ENCODE measurements around the gene MRTFA.

MRTFA gene

GRCh38 chr22:40463017-40463631, 173.4 kb downstream of the MRTFA start:
- peak; percentile 11 to 27 for DNase-seq (ENCODE audit: low read depth in 2 of 2)

DNA sequence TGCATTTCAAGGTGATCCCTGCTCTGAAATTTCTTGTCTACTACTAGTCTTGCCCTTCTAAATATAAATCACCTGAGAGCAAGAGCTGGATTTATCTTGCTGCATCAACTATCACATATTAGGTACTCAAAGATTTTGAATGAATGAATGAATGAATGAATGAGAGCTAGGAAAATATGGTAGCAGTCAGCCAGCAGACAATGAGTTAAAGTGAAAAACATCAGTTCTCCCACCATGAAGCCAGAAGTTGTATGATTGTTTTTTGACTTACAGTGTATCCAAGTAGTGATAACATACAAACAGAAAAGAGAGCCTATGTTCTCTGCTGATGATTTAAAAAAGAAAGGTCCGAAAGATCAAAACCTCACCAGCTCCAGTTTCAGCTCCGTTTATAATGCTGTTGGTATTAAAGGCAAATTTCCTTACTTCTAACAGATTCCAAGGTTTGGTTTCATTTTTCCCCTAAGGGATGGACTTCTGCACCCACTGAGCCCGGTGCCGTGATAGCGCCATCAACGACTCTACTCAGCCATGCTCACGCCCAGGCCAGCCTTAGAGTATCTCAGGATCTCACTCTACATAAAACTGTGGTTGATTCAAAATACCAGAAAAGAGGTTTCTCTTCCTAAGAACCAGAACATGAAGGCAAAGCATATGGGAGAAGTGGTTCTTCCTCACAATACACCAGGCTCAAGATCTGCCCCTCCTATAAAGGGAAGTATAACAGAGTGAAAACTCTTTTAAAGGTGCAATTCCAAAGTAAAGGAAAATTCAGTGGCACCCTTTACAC, 174.1 kb downstream of the MRTFA start:
- peak in 1 of 2 donors; percentile 12 for DNase-seq (ENCODE audit: low read depth in 2 of 2)

GRCh38 chr22:40453671-40454070, 182.8 kb downstream of the MRTFA start:
- no peak for DNase-seq (ENCODE audit: low read depth in 2 of 2)

- DNase-seq (ENCODE audit: low read depth in 2 of 2), result no peak
Measured at GRCh38 chr22:40452730-40453487, 183.6 kb downstream of the MRTFA start.

DNA sequence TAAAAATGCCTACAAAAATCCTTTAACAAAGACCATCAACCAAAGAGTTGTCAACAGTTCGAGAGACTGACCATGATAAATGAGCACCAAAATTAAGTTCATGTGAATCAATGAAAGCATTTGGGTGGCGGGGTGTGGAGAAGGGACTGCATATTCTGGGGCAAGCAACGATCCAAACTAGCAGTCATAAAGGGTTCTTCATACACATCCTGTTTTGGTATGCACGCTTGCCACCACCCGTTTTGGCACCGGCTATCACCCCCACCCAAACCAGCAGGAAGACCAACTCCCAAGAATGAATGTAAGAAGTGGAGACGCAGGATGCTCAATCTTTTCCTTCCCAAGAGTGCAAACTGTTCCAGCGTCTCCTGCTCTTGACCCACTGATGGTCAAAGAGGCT, 185.3 kb downstream of the MRTFA start:
- no peak for DNase-seq (ENCODE audit: low read depth in 2 of 2)

DNA sequence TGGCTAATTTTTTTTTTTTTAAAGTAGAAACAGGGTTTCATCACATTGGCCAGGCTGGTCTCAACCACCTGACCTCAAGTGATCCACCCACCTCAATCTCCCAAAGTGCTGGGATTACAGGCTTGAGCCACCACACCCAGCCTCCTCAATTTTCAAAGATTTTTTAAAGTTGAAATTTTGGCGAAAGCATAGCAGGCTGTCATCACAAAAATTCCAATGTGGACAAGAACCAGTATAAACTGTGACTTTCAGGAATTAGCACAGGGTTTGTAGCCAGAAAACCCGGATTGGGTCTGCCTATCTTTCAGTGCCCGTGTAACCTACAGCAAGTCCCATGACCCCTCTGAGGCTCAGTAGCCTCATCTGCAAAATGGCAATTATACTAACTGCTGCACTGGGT, 185.9 kb downstream of the MRTFA start:
- no peak for DNase-seq (ENCODE audit: low read depth in 2 of 2)

DNA sequence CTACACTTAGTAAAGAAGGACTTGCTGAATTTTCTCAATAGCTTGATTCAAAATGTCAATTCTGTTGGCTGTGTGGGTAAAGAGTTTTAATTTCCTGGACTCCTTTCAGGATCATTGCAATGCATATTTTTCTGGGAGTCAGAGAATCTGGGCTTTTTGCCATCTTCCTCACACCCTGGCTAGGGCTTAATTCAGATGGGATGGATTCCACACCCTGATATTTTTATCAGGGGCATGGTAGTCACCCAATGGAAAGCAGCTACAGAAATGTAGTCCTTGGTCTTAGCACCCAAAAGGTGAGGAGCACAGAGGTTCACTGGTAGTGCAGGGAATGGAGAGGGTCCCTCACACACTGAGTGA, 186.9 kb downstream of the MRTFA start:
- DNase-seq (ENCODE audit: low read depth in 2 of 2), result no peak

- no peak for DNase-seq (ENCODE audit: low read depth in 2 of 2)
Measured at GRCh38 chr22:40446203-40446602, 190.3 kb downstream of the MRTFA start.

DNA sequence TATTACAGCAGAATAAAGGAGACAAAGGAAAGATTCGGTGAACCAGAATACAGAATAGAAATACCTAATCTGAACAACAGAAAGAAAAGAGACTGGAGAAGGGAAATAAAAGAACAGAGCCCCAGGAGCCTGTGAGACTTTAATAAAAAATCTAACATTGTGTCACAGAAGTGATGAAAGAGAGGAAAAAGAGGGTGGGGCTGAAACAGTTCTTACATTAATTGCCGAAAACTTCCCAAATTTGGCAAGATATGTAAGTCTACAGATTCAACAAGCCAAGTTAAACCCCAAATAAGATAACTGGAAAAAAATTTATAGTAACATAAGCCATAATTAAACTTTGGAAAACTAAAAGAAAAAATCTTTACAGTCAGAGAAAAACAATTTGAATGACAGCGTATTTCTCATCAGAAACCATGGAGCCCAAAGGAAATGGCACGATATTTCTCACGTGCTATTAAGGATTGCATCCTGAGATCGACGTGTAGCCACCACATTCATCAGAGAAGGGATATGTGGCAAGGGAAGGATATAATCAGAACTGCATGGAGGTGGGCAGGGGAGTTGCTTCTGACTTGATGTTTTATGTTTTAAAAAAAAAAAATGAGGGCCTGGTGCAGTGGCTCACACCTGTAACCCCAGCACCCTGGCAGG, 192.2 kb downstream of the MRTFA start:
- no peak for DNase-seq (ENCODE audit: low read depth in 2 of 2)

DNA sequence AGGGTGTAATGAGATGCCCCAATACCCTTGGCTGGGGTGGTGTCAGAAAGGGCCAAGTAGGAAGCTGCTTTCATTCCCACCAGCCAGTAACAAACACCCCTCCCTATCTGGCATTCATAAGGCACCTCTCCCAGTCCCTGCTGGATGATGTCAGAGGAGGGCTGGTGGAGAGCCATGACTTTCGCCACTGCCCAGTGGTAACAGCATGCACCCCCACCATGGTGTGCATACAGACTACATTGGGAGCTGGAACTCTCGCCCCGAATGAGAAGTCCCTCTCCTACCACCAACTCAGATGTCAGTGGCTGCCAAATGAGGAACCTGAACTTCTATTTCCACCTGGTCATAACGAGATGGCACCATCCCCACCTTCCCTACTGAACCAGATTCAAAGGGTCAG, 192.8 kb downstream of the MRTFA start:
- DNase-seq (ENCODE audit: low read depth in 2 of 2), result no peak

DNA sequence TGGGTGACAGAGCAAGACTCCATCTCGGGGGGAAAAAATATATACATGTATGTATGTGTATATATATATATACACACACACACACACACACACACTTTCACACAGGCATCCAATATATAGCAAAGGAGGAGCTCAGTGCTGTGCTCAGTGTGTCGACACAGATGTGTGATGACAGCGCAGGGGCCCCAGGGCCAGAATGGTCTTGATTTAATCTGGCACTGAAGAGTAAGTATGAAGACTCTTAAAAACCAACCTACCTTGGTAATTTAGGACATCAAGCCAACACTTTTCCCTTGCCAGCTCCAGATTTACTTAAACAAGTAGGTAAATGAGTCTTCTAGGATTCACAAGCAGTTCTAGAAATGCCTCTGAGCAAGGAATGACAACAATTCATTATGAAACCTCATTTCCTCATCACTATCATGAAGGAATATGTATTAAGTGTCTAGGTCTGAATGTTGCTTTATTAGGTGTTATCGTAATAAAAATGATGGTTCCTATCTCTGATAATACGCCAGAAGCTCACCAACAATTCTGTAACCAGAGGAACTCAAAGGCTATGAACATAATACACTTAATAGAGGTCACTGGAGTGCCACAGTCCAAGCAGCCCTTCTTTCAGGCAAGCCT, 194.6 kb downstream of the MRTFA start:
- DNase-seq (ENCODE audit: low read depth in 2 of 2), result no peak

- no peak for DNase-seq (ENCODE audit: low read depth in 2 of 2)
Measured at GRCh38 chr22:40436505-40437431, 199.8 kb downstream of the MRTFA start.

GRCh38 chr22:40434745-40435144, 201.8 kb downstream of the MRTFA start:
- DNase-seq (ENCODE audit: low read depth in 2 of 2), result no peak

DNA sequence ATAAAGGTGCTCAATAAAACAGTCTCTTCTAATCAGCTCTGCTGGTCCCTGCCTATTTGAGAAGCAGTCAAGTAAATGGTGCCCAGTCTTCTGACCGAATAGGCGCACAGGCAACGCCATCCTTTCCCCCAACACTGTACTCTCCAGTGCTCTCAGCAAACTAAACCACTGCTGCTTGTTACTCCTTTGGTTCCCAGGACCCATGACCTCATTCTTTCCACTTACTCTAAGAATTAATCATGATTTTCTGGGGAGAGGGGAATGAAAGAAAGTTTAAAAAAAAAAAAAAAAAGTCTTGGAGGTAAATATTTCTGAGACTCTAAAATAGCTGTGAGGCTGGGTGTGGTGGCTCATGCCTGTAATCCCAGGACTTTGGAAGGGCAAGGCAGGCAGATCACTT, 202.4 kb downstream of the MRTFA start:
- DNase-seq (ENCODE audit: low read depth in 2 of 2), result no peak

GRCh38 chr22:40433416-40434090, 203.0 kb downstream of the MRTFA start:
- DNase-seq (ENCODE audit: low read depth in 2 of 2), result no peak

DNA sequence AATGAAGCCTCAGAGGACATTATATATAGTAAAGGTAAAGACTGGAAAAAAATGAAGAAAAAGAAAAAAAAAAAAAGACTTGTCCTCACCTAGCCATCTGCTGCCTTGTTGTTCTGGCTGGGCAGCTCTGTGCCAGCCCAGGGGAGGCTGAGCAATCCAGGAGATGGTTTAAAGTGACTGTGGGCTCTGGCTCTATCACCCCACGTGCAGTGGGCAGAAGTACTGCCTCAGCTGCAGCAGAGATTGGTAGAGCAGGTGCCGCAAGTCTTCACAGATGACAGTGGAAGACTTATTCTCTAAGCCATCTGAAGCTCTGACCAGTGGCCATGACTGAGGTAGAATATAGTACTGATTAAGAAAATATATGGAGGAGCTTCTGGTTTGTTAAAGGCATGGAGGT, 203.9 kb downstream of the MRTFA start:
- DNase-seq (ENCODE audit: low read depth in 2 of 2), result no peak

DNA sequence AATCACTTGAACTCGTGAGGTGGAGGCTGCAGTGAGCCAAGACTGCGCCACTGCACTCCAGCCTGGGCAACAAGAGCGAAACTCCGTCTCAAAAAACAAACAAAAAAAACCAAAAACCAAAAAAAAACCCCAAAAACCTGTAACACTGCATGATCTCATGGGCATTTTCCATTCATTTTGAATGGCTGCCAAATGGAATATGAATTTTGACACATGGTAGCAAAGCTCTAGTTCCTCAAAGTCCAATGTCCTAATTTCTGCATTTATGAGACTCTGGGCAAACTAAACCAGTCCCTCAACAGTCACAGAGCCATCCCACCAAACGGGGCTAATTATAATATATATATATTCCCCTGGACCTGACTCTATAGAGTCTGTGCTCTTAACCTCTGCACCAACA, 204.4 kb downstream of the MRTFA start:
- DNase-seq (ENCODE audit: low read depth in 2 of 2), result no peak

DNA sequence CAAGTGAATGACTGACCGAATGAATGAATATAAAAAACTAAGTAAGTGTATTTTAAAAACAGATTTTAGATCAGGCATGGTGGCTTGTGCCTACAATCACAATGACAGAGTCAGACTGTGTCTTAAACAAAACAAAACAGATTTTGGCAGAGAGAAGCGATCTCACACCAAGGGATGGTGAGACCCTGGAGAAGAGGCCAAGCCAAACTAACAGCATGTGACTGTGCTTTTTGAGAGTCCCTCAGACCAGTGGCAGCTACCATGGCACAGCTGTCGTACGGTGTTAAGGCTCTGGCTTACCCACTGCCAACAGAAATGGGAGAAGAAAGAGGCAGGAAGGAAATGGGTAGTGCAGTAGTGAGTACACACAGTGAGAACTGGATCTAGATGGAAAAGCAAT, 205.5 kb downstream of the MRTFA start:
- no peak for DNase-seq (ENCODE audit: low read depth in 2 of 2)

DNA sequence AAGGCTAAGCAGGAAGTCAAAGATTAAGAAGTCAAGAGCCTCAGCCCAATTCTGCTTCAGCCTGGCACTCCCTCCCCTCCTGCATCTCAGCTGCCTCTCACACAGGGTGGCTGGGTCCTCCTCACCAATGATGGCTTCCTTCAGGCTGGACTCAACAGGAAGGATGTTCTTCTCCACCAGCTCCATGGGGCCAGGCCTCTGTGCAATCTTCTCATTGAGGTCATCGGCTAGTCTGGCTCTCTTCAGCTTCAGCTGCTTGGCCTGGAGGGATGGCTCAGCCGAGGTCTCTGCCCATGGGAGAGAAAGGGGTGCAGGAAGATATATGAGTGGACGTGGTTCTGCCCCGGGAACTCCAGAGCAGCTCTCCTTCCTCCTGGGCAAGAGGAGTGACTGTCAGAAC, 207.0 kb downstream of the MRTFA start:
- no peak for DNase-seq (ENCODE audit: low read depth in 2 of 2)

- no peak for DNase-seq (ENCODE audit: low read depth in 2 of 2)
Measured at GRCh38 chr22:40428796-40429195, 207.7 kb downstream of the MRTFA start.
